PFSK-1 (cell line): ENCODE measurements around the gene FANK1.

Source experiments
- FOXP2 ChIP-seq: optimal IDR thresholded peaks from 2 replicates; pipeline ENCODE3; 2011; ENCODE audit warnings: borderline replicate concordance, control low read depth, inconsistent platforms; ENCODE audit not compliant: insufficient read depth; ENCODE audit errors: extremely low read length, extremely low read depth
- POLR2AphosphoS5 ChIP-seq: IDR thresholded peaks from 2 replicates; pipeline ENCODE4 v1.6.1; 2012; ENCODE audit warnings: low read depth, mild to moderate bottlenecking, control low read depth, low read length, moderate library complexity
- SIN3A ChIP-seq: IDR thresholded peaks from 2 replicates; pipeline ENCODE4 v1.6.1; 2012; ENCODE audit warnings: mild to moderate bottlenecking, low read length, moderate library complexity, borderline replicate concordance; ENCODE audit not compliant: insufficient read depth
- TAF1 ChIP-seq: IDR thresholded peaks from 2 replicates; pipeline ENCODE4 v1.6.1; 2012; ENCODE audit warnings: low read length, control low read depth, borderline replicate concordance; ENCODE audit not compliant: insufficient read depth
- TF ChIP-seq, protein P1 (sequence below), 2 experiments: IDR thresholded peaks; 2 replicates each; pipeline versions ENCODE4 v1.6.1 to v1.8.0; 2011 to 2012; ENCODE audit warnings: low read depth in 2 of 2, low read length in 2 of 2, control low read depth in 1 of 2, inconsistent platforms in 1 of 2, mild to moderate bottlenecking in 1 of 2, moderate library complexity in 1 of 2; ENCODE audit not compliant: insufficient read depth in 1 of 2

FANK1 gene

DNA sequence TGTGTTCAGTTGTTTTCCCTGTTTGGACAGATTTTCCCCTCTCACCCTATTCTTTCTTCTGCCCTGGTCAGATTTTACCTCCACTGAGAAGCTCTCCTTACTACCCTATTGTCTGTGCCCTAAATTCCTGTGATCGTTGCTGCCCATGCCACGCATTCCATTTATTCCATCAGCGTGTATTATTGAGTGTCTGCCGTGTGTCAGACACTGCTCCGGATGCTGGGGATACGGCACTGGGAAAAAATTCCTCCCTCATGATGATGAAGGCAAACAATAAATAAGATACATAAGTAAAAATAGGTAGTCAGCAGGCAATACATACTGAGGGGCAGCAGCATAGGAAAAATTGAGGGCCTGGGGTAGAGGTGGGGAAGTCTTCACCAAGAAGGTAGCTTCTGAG is 86.8 kb downstream of the FANK1 start:
- TF ChIP-seq SIN3A (no peak), TAF1 (no peak), POLR2AphosphoS5 (no peak), FOXP2 (no peak)
- TF ChIP-seq, protein P1, sequence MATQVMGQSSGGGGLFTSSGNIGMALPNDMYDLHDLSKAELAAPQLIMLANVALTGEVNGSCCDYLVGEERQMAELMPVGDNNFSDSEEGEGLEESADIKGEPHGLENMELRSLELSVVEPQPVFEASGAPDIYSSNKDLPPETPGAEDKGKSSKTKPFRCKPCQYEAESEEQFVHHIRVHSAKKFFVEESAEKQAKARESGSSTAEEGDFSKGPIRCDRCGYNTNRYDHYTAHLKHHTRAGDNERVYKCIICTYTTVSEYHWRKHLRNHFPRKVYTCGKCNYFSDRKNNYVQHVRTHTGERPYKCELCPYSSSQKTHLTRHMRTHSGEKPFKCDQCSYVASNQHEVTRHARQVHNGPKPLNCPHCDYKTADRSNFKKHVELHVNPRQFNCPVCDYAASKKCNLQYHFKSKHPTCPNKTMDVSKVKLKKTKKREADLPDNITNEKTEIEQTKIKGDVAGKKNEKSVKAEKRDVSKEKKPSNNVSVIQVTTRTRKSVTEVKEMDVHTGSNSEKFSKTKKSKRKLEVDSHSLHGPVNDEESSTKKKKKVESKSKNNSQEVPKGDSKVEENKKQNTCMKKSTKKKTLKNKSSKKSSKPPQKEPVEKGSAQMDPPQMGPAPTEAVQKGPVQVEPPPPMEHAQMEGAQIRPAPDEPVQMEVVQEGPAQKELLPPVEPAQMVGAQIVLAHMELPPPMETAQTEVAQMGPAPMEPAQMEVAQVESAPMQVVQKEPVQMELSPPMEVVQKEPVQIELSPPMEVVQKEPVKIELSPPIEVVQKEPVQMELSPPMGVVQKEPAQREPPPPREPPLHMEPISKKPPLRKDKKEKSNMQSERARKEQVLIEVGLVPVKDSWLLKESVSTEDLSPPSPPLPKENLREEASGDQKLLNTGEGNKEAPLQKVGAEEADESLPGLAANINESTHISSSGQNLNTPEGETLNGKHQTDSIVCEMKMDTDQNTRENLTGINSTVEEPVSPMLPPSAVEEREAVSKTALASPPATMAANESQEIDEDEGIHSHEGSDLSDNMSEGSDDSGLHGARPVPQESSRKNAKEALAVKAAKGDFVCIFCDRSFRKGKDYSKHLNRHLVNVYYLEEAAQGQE (IDR thresholded peaks at IDR 0.05; ENCODE audit: insufficient read depth in 1 of 2, low read depth in 2 of 2, low read length in 2 of 2) = no peak

DNA sequence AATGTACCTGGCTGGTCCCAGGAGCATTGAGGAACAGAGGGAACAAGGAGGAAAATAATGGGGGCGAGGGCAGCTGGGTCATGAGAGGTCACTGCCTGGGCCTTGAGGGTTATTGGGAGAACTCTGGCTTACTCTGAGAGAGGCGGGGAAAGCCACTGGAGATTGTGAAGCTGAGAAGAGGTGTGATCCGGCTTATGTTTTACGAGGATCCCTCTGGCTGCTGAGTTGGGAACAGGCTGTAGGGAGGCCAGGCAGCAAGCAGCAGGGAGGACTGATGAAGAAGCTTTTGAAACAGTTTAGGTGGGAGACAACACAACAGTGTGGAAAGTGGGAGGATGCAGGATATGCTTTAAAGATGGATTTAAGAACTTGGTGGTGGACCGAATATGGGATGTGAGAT is 87.3 kb downstream of the FANK1 start:
- TF ChIP-seq, protein P1 (IDR thresholded peaks at IDR 0.05; ENCODE audit: insufficient read depth in 1 of 2, low read depth in 2 of 2, low read length in 2 of 2) = no peak

DNA sequence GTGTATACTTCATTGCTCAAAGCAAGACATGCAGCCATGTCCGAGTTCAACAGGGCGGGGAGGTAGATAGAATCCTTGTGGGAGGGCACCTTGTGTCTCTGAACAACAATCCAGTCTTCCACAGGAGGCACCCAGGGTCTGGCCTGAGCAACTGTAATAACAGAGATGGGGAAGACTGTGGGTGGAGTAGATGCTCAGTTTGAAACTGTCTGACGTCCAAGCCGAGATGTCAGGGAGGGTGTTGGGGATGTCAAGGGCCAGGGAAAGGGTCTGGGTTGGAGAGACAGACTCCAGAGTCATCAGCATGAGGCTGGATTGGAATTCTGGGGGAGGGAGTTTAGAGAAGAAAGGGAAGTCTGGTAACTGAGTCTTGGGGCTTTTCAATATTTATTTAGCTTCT is 88.0 kb downstream of the FANK1 start:
- TF ChIP-seq POLR2AphosphoS5 (no peak), SIN3A (no peak), FOXP2 (no peak), TAF1 (no peak)
- TF ChIP-seq, protein P1 (IDR thresholded peaks at IDR 0.05; ENCODE audit: insufficient read depth in 1 of 2, low read depth in 2 of 2, low read length in 2 of 2) = no peak

DNA sequence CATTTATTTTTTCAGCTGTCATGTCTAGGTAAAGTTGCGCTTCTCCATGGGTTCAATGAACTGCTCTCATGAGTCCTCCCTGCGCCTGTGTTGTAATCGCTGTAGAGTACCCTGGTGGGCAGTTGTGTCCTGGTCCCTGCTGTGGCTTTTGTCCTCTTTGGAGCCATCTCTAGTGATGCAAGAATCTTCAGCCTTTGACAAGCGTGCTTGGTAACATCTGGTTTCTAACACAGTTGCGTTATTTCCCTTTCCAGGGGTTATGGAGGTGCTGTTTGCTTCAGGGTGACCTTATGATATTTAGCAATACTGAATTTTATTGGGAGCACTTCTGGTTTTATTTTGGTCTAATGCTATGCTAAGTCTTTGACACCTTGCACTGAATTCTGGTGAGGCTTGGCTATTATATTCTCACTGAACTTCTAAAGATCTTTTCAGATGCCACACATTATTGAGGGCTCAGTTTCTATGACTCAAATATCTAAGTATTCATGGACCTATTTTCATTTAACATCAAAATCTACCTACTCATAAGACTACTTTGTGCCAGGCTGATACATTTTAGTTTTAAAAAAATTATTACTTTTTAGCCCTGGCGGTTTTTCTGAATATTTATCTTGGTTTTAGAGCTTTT is 88.6 kb downstream of the FANK1 start:
- TF ChIP-seq FOXP2 (no peak), POLR2AphosphoS5 (no peak), TAF1 (no peak), SIN3A (no peak)
- TF ChIP-seq, protein P1 (IDR thresholded peaks at IDR 0.05; ENCODE audit: insufficient read depth in 1 of 2, low read depth in 2 of 2, low read length in 2 of 2) = no peak

DNA sequence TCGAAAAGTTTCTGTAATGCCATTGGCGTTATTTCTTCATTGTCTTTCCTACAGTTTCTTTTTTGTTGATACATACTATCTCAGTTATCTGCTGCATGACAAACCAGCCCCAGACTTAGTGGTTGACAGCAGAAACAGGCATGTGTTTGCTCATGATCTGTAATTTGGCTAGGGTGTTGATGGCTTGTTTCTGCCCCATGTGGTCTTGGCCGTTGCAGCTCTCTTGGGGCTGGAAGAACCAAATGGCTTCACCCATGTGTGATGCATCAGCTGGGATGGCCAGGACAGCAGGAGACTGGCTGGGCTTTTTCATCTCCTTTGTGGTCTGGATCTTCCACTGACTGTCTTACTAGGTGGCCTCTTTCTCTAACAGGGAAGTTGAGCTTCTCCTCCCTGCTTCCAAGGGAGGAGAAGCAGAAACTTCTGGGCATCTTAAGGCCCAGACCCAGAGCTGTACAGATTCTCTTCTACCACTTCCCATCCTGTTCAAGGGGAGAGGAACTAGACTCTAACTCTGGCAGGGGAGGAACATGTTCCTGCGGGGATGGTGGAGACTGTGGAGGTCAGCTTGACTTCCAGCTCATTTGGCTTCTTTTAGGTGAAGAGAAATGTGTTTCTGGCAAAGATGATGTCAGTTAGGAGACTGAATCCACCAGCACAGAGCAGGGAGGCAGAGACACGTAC is 89.3 kb downstream of the FANK1 start:
- no peak for TF ChIP-seq TAF1
- TF ChIP-seq POLR2AphosphoS5 = no peak
- no peak for TF ChIP-seq FOXP2
- TF ChIP-seq, protein P1 (IDR thresholded peaks at IDR 0.05; ENCODE audit: insufficient read depth in 1 of 2, low read depth in 2 of 2, low read length in 2 of 2) = no peak
- no peak for TF ChIP-seq SIN3A
